ENCODE data around the gene PPM1K.
A peak's percentile ranks its signal among the peaks of the same experiment; 100 is the strongest.

The PPM1K gene

DNA sequence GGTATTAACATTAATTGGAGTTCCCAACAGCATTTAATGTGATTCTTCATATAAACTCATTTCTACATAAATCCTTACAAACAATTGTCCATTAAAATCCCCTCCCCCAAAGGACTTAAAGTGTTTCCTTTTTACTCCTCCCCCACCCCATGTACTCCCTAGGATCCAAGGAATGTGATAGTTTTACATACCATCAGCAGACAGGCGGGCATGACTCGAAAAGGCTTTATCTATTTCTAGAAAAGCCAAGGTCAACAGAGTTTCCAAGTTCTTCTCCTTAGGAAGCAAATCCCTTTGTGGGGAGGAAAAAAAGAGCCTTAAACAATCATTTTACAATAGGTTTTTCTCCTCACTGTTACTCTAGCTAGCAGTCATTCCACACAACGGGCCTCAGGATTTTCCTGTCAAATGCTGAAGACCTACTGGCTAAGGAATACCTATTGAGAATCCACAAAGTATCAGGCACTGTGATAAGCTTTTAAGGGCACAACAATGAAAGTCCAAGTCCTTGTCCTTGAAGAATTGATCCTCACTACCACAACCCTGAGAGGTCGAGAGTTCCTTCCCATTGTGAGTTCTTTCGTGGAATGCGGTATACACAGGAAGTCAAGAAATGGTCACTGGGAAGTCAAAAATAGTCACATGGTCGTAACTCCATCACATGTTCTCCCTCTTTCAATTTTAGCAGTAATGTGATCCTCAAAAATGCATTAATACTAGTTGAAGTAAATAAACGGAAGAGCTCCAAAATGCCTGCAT is 7.2 kb downstream of the PPM1K start:
- no peak for DNase-seq (ENCODE audit: low spot score)

GRCh38 chr4:88275949-88276515 is 8.3 kb downstream of the PPM1K start:
- no peak for DNase-seq (ENCODE audit: low spot score)

GRCh38 chr4:88275516-88275915 is 8.8 kb downstream of the PPM1K start:
- no peak for DNase-seq (ENCODE audit: low spot score)

GRCh38 chr4:88268913-88269312 is 15.4 kb downstream of the PPM1K start:
- no peak for DNase-seq (ENCODE audit: low spot score)

DNA sequence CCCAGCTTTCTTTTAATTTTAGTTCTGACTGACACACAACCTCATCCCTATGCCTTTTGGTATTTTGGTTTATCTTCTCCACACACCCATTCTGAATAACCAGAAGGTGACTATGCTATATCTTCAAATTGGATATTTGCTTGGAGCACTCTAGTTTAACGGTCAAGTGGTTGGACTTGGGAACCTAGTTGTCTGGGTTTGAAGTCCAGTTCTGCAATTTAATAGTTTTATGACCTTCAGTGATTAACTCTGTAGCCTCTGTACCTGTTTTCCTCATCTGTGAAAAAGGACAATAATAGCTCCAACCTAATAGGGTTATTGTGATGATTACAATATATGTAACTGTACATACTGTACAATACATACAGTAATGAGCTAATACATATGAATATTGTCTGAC is 20.0 kb downstream of the PPM1K start:
- DNase-seq (ENCODE audit: low spot score), result no peak

- no peak for DNase-seq (ENCODE audit: low spot score)
These were observed 26.6 kb downstream of the PPM1K start for GRCh38 chr4:88257726-88258125.

DNA sequence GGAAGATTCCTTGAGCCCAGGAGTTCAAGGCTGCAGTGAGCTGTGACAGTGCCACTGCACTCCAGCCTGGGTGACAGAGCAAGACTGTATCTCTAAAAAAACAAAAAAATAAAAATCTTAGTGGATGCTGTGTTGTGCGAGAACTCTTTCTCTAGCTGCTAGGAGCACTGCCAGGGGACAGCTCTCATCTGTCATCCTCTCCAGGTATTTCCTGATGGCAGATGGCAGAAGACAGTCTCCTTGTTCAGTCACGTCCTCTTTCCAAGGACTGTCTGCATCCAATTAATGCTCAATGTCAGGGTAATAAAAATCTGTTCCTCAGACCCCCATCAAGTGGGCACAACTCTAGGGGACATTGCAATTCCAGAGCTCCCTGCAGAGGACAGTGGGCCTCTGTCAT is 29.2 kb downstream of the PPM1K start:
- no peak for DNase-seq (ENCODE audit: low spot score)

DNA sequence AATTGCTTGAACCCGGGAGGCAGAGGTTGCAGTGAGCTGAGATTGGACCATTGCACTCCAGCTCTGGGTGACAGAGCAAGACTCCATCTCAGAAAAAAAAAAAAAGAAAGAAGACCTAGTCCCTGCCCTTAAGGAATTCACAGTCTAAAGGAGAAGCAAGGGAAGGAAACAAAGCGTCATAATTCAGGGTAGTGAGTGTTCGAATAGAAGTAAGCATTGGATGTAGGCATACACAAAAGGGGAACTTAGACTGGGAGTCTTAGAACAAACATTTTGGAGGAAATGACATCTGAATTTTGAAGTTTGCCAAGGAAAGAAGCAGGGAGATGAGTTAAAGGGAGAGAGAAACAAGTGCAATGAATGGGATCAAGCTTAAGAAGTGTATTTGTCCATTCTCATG is 32.4 kb downstream of the PPM1K start:
- DNase-seq (ENCODE audit: low spot score), result no peak

DNA sequence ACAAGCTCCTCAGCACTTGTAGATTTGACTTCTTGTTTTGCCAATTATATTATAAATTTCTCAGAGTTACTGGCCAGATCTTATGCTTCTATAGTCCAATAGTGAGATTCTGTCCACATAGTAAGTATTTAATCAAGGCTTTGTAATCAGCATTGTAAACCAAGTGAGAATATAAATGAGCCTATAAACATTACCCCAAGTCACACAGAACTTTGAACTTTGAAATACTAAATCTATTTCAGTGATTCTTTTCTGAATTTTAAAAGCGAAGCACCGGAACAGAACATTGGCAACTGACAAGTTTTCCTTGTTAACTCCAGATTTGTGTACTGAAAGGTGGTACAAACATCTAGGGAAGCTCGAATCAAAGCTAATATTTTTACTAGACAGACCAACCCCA is 37.2 kb downstream of the PPM1K start:
- DNase-seq (ENCODE audit: low spot score), result no peak

GRCh38 chr4:88246600-88246999 is 37.8 kb downstream of the PPM1K start:
- no peak for DNase-seq (ENCODE audit: low spot score)

- no peak for DNase-seq (ENCODE audit: low spot score)
These were observed 39.4 kb downstream of the PPM1K start for GRCh38 chr4:88244816-88245579.

DNA sequence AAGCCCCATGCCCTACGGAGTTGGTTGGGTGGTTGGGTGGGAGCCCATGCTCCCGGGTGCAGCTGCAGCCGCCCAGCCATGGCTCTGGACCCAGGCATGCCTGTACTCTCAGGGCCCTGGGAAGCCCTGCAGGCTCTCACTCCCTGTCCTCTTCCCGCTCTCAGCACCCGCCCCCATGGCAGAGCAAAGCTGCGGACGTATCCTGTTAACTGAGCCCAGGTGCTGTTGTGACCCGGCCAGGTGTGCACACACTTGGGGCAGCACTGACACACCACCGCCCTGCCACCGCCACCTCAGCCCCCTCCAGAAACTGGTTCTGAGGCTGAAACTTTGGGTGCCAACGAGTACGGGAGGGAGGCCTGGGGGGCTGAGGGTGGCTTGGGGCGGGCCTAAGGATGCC is 40.3 kb downstream of the PPM1K start:
- no peak for DNase-seq (ENCODE audit: low spot score)

DNA sequence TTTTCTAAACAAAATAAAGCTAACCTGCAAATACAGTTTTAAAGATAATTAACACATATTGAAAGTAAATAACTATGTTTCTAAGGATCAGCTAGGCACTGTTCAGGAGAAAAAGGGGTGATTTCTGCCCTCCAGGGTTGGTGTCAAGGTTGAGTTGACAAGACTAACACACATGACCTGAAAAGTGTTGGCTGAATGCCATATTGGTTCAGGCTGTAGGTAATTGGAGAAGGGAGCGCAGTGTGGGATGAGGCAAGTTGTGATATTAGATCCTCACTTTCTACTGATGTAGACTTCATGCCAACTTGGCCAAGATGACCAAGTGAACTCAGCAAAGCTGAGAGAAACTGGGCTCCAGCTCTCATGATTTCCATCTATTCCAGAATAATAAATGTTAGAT is 42.2 kb downstream of the PPM1K start:
- no peak for DNase-seq (ENCODE audit: low spot score)

- no peak for DNase-seq (ENCODE audit: low spot score)
These were observed 44.1 kb downstream of the PPM1K start for GRCh38 chr4:88240297-88240714.

DNA sequence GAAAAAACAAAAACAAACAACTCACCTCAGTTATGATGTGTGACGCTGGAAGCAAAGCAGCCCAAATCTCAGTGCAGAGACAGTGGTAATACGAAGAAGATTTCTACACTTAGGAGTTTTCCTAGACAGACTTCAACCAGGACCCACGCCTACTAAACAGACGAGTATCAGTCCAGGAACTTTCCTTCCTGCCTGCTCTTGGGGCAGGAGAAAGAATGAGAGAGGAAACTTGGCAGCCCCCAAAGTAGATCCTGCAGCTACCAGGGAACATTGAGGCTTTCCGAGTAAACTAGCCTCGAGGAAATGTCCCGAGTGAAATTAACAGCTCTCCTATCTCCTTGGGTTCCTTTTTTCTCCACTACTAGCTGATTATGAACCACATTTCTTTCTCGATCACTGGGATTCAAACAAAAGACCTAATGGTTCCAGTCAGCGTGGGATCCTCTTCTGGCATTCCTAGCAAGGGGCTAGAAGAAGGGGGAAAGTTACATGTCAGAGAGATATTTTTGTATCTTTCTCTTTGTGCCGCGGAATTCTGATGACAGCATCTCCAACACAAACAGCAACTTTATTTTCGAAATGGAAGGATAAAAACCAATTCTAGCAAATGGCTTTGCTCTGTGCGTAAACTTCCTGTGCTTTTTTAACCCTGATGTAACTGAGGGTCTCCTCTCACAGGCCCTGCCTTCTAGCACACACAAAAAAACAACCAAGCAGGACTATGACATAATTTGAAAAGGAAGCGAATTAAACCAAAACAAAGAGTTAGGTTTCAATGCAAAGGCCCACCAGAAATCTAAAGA is 53.2 kb downstream of the PPM1K start:
- DNase-seq (ENCODE audit: low spot score), result peak; percentile 18

GRCh38 chr4:88230461-88230891 is 53.9 kb downstream of the PPM1K start:
- no peak for DNase-seq (ENCODE audit: low spot score)

GRCh38 chr4:88227734-88228133 is 56.6 kb downstream of the PPM1K start:
- no peak for DNase-seq (ENCODE audit: low spot score)

DNA sequence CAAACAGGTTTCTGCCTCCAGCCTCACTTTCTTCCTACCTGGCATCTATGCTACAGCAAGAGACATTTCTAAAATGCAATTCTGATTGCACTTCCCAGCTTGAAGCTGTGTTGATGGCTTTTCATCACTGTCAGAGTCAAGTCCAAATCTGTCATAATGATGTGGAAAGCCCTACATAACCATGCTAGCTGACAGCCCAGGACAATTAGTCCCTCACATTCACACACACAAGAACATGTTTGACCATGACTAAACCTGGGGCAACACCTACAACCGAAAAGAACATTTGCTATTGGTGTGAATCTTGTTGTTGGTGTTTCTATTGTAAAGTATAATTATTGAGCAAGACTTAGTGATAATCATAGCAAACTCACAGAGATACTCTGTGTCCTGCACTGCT is 58.2 kb downstream of the PPM1K start:
- no peak for DNase-seq (ENCODE audit: low spot score)

- peak; percentile 83 for DNase-seq (ENCODE audit: low spot score)
These were observed 58.9 kb downstream of the PPM1K start for GRCh38 chr4:88225232-88226105.

GRCh38 chr4:88223516-88223915 is 60.8 kb downstream of the PPM1K start:
- DNase-seq (ENCODE audit: low spot score), result no peak

DNA sequence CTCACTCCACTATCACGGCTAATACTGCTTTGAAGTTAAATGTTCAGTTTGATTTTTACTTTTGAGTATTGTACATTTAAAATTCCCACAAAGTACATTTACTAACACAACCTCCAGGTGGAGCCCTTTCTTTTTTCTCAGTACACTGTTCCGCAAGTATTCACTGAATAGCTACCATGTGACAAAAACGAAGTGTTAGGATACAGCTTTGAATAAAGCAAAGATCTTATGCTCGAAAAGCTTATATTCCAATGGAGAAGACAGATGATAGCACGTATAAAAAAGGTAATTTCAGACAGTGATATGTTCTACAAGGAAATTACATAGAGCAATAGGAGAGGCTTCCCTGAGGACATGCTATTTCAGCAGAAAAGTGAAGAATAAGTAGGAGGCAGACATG is 65.3 kb downstream of the PPM1K start:
- peak; percentile 60 for DNase-seq (ENCODE audit: low spot score)

Measured in kidney capillary endothelial cell (primary cell).